ENCODE measurements around the gene GSTO2.

GSTO2 gene

DNA sequence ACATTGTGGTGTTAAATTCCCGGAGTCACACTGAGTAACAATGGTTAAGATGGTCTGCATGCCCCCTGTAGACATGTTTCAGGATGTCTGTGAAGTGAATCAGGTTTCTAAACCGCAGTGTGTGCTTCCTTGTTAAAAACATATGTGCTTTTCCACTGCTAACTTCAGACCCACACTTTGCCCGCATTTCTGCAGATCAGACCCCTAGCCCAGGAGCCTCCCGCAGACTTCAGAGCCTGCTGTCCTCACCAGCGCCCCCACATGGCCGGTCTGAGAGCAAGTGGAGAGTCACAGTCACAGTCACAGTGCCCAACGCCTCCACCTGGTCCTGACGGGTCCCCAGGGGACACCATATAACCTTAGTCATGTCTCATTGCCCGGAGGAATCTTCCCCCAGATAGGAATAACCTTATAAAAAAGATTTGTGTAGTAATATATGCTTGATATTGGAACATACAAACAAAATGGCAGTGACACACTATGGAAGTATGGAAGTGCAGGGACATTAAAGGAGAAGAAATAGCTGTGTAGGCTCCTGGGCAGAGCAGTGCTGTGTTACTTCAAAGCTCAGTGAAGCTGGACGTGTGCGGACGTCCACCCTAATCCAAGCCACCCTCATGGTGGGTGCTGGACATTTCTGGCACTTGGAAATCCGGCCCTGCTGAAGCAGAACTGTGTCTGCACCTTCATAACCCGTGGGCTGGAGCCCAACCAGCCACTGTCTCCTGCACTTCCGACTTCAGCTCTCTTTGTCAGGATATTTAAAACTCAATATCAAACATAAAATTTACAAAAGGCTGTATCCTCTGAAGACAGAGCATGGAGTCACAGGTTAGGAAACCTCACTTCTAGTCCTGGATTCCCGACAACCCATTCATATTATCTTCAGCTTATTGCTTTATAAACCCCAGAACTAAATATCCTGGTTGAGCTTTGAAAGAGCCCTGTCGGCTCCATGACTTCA lies 29.0 kb downstream of the GSTO2 start:
- H3K9ac ChIP-seq (ENCODE audit: low read length): no peak overlapping the region
- no peaks in the 10 kb centered on the region for H4K20me1 ChIP-seq (ENCODE audit: insufficient read depth, low read length)
- TF ChIP-seq EZH2 (optimal IDR thresholded peaks at IDR 0.05; ENCODE audit: low read depth, low read length) (no peak), EZH2phosphoT487 (IDR thresholded peaks at IDR 0.05; ENCODE audit: low read length) (no peak)
- TF ChIP-seq, protein P1, sequence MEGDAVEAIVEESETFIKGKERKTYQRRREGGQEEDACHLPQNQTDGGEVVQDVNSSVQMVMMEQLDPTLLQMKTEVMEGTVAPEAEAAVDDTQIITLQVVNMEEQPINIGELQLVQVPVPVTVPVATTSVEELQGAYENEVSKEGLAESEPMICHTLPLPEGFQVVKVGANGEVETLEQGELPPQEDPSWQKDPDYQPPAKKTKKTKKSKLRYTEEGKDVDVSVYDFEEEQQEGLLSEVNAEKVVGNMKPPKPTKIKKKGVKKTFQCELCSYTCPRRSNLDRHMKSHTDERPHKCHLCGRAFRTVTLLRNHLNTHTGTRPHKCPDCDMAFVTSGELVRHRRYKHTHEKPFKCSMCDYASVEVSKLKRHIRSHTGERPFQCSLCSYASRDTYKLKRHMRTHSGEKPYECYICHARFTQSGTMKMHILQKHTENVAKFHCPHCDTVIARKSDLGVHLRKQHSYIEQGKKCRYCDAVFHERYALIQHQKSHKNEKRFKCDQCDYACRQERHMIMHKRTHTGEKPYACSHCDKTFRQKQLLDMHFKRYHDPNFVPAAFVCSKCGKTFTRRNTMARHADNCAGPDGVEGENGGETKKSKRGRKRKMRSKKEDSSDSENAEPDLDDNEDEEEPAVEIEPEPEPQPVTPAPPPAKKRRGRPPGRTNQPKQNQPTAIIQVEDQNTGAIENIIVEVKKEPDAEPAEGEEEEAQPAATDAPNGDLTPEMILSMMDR (IDR thresholded peaks at IDR 0.05; ENCODE audit: low read length): peak; percentile 51
- H3K9me3 ChIP-seq (replicated peaks; ENCODE audit: insufficient read depth, low read length): no peaks in the 10 kb centered on the region
- no peak overlapping the region for H3K4me3 ChIP-seq (ENCODE audit: low read length)
- no peaks in the 10 kb centered on the region for H3K9me2 ChIP-seq (replicated peaks; ENCODE audit: insufficient read depth, low read length)
- no peak for DNase-seq
- H3K4me1 ChIP-seq (ENCODE audit: low read length): peaks cover 18% of the 10 kb centered on the region
- H3K79me2 ChIP-seq (ENCODE audit: low read length): no peaks in the 10 kb centered on the region
- no peak overlapping the region for H3K4me2 ChIP-seq (ENCODE audit: low read depth, low read length)
- no peaks in the 10 kb centered on the region for H3K36me3 ChIP-seq (replicated peaks; ENCODE audit: insufficient read depth, low read length)
- peaks cover 15% of the 10 kb centered on the region; the same call in 1 of the 2 replicates for H3F3A ChIP-seq (ENCODE audit: insufficient read depth, low read length)
- no peak overlapping the region for H2AFZ ChIP-seq (ENCODE audit: low read length)
- H3K27ac ChIP-seq (ENCODE audit: low read length): no peak overlapping the region
- H3K27me3 ChIP-seq (replicated peaks; ENCODE audit: insufficient read depth, low read length): no peaks in the 10 kb centered on the region

DNA sequence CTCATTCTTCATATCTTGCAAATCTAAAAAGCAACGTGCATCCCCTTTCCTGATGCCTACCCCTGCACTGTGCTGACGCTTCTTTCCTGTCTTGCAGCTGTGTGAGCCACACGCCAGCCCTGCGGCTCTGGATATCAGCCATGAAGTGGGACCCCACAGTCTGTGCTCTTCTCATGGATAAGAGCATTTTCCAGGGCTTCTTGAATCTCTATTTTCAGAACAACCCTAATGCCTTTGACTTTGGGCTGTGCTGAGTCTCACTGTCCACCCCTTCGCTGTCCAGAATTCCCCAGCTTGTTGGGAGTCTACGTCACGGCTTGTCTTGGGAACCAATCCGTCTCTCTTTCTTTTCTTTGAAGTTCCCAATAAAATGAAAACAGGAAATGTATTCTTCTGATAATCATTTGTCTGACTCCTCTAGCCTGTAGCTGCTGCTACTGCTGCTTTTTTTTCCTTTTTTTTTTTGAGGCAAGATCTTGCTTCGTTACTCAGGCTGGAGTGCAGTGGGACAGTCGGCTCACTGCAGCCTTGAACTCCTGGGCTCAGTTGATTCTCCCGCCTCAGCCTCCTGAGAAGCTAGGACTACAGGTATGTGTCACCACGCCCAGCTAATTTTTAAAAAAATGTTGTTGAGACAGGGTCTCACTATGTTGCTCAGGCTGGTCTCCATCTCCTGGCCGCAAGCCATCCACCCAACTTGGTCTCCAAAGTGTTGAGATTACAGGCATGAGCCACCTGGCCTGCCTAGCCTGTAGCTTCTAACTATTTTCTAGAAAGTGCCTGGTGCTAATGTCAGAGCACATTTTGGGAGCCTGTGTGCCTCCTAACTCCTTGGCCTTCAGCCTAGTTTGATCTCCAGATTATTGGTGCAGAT lies 30.3 kb downstream of the GSTO2 start:
- no peak overlapping the region for H3K4me2 ChIP-seq (ENCODE audit: low read depth, low read length)
- H3K27ac ChIP-seq (ENCODE audit: low read length): no peak overlapping the region
- no peak for DNase-seq
- H2AFZ ChIP-seq (ENCODE audit: low read length): no peak overlapping the region
- H3K36me3 ChIP-seq (replicated peaks; ENCODE audit: insufficient read depth, low read length): no peaks in the 10 kb centered on the region
- no peaks in the 10 kb centered on the region for H3K9me2 ChIP-seq (replicated peaks; ENCODE audit: insufficient read depth, low read length)
- TF ChIP-seq EZH2 (optimal IDR thresholded peaks at IDR 0.05; ENCODE audit: low read depth, low read length) (no peak), EZH2phosphoT487 (IDR thresholded peaks at IDR 0.05; ENCODE audit: low read length) (no peak)
- TF ChIP-seq, protein P1 (IDR thresholded peaks at IDR 0.05; ENCODE audit: low read length): no peak
- H3K4me1 ChIP-seq (ENCODE audit: low read length): peaks cover 18% of the 10 kb centered on the region
- no peaks in the 10 kb centered on the region for H3K9me3 ChIP-seq (replicated peaks; ENCODE audit: insufficient read depth, low read length)
- H3F3A ChIP-seq (ENCODE audit: insufficient read depth, low read length): peaks cover 15% of the 10 kb centered on the region; the same call in 1 of the 2 replicates
- H3K79me2 ChIP-seq (ENCODE audit: low read length): no peaks in the 10 kb centered on the region
- no peaks in the 10 kb centered on the region for H3K27me3 ChIP-seq (replicated peaks; ENCODE audit: insufficient read depth, low read length)
- no peaks in the 10 kb centered on the region for H4K20me1 ChIP-seq (ENCODE audit: insufficient read depth, low read length)
- no peak overlapping the region for H3K9ac ChIP-seq (ENCODE audit: low read length)
- H3K4me3 ChIP-seq (ENCODE audit: low read length): no peak overlapping the region

DNA sequence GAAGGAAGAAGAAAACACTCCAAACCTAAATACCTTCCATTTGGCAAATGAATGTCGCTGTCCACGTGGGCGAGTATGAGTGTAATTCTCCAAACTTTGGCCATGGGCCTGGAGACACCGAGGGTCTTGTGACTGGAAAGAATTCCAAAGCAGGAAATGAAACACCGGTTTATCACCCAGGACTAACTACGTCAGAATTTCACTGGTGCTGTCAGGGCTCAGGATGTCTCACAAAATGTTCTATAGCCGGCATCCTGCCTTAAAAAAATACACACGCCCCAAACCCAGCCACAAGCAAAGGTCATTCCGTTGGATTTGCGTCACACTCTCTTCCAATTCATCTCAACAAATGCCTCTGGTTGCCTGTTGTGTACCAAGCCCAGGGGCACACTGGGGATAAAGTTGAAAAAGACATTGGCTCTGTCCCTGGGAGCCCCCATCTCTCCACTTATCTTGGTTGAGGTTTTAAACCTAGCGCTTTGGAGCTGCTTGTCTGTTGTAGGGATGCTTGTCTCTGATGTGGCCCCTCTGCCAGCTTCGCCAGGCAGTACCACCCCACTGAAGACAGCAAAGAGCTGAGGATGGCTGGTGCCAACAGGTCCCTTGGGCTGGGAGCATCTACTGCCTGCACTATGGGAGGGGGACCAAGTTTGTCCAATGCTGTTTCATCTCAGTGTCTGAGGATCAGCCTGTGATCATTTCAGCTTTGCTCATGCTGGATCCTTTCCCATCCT lies 31.2 kb downstream of the GSTO2 start:
- Histone ChIP-seq H3K79me2 (ENCODE audit: low read length) (no peaks in the 10 kb centered on the region), H3F3A (ENCODE audit: insufficient read depth, low read length) (peaks cover 15% of the 10 kb centered on the region; the same call in 1 of the 2 replicates), H3K9ac (ENCODE audit: low read length) (peak overlapping the region; percentile 63), H4K20me1 (ENCODE audit: insufficient read depth, low read length) (no peaks in the 10 kb centered on the region), H3K9me2 (replicated peaks; ENCODE audit: insufficient read depth, low read length) (no peaks in the 10 kb centered on the region), H3K27ac (ENCODE audit: low read length) (peak overlapping the region; percentile 85), H3K27me3 (replicated peaks; ENCODE audit: insufficient read depth, low read length) (no peaks in the 10 kb centered on the region), H3K9me3 (replicated peaks; ENCODE audit: insufficient read depth, low read length) (no peaks in the 10 kb centered on the region), H3K4me1 (ENCODE audit: low read length) (peaks cover 18% of the 10 kb centered on the region), H3K4me2 (ENCODE audit: low read depth, low read length) (peak overlapping the region; percentile 49), H3K36me3 (replicated peaks; ENCODE audit: insufficient read depth, low read length) (no peaks in the 10 kb centered on the region), H3K4me3 (ENCODE audit: low read length) (0 out of 2 replicates have a peak overlapping the region, but pooled peaks have one; percentile 4), H2AFZ (ENCODE audit: low read length) (peak overlapping the region; percentile 81)
- no peak for TF ChIP-seq EZH2phosphoT487 (IDR thresholded peaks at IDR 0.05; ENCODE audit: low read length)
- TF ChIP-seq, protein P1 (IDR thresholded peaks at IDR 0.05; ENCODE audit: low read length): no peak
- no peak for DNase-seq

All from MM.1S (cell line).